Effector CD4-positive, alpha-beta T cell (primary cell): ENCODE data around the gene LAPTM4A.
"Not testable (repeated sequence)": the region's sequence is repeated elsewhere in the genome, so short reads cannot be mapped to it uniquely, and the experiment has no call there.

Source experiments
- DNase-seq: peaks from one replicate; pipeline ENCODE4 v3.0.0-alpha.2; 2020

LAPTM4A gene

GRCh38 chr2:20050104-20050645, 1.3 kb downstream of the LAPTM4A start:
- DNase-seq = peak; percentile 39

- DNase-seq = no peak
Observed at GRCh38 chr2:20049637-20050036, 1.8 kb downstream of the LAPTM4A start.

DNA sequence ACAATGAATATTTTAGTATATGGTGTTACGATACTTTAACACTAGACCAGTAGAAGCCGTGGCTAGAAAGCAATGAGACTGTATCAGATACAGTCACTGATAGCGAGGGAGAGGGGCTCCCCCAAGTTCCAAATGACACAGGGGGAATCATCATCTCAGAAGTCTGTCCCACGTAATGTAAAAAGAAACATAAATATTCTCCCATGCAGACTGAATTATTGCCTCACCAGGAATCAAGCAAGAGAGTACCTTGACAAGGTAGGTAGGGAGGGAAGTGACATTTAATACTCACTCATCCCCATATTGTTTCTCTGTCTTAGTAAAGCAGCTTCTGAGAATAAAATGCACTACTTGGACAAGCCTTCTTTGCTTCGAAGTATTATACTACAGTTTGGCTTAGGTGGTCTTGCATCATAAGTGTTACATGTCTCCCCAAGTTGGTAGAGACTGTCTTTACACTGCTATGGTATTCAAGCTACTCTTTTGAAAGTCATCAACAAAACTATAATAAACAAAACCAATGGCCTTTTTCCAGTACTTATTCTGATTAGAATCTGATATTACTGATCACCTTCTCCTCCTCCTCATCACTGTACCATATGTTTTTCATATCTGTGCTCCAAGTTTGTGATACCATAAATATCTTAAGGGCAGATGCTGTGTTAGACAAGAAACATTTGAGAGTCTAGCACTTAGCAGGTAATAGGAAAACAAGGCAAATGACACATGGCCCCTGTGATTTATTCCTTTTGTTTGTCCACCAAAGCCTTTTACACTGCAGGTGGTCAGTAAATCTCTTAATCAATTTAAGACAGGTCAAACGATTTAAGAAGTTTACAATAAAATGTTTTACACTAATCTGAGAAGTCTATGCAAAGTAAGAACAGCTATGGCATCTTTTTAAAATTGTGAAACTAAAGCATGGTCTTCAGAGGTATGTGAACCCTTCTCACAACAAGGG, 2.7 kb downstream of the LAPTM4A start:
- DNase-seq = no peak

DNA sequence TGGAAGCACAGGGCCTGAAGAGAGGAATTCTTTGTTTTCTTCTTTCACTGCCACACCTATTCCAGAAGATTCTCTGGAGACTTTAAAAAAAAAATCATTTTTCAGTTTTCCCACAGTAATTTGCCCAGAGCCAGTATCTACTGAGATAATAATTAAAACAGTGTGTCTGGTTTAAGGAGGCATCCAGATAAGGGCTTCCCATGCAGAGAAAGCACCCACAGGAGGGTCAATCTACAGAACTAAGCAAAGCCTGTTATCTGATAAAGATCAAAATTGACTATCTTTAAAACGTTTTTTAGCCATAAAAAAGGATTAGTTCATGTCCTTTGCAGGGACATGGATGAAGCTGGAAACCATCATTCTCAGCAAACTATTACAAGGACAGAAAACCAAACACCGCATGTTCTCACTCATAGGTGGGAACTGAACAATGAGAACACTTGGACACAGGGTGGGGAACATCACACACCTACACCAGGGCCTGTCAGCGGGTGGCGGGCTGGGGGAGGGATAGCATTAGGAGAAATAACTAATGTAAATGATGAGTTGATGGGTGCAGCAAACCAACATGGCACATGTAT, 5.6 kb downstream of the LAPTM4A start:
- DNase-seq = not testable (repeated sequence)

DNA sequence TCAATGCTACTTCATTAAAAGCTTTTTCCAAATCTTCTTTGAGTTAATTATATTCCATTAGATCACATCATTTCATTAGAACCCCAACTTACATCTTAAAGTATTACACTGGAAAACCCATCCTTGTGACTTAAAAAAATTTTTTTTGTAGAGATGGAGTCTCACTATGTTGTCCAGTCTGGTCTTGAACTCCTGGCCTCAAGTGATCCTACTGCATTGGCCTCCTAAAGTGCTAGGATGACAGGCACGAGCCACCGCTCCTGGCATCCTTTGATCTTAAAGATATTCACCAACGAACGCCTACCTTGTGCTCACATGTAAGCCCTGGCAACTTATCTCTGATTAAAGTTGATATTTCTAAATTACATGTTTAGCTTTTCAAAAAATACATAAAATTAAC, 6.7 kb downstream of the LAPTM4A start:
- DNase-seq = no peak

DNA sequence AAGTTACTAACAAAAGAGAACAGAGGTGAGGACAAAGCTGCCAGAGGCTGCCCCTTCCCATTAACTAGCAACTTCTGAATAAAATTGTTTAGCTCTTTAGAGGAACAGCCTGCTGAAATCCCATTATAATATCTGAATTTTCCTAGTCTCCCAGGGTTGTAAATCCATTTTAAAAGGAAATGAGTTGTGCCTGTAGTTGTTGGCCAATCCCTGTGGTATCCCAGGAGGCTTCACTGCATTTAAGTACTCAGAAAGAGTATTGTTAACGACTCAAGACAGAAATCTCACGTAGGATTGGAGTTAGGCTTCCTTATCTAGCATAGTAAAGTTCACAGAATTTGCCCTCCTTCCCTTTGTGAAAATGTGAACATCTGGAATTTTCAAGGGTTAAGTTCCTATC, 8.9 kb downstream of the LAPTM4A start:
- DNase-seq = no peak

DNA sequence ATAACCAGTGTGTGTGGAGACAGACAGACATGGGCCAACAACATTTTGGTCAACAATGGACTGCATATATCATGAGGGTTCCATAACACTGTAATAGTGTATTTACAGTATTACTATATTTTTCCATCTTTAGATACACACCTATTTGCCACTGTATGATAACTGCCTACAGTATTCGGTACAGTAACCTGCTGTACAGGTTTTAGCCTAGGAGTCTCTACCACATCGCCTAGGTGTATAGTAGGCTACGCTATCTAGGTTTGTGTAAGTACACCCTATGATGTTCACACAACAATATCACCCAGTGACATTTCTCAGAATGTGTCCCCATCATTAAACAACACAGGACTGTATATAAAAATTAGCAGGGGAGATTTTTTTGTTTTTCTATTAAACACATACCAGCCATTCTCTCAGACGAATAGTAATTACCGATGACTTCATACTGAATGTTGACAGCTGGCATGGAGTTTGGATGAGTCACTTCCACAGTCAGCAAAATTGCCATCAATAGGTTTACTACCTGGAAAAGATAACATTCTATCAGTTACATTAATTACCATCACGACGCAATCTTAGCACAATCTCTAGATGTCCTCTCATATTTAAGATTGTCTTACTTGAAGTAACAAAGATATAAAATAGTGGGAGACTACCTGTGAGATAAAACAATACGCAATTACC, 10.8 kb downstream of the LAPTM4A start:
- DNase-seq = no peak

DNA sequence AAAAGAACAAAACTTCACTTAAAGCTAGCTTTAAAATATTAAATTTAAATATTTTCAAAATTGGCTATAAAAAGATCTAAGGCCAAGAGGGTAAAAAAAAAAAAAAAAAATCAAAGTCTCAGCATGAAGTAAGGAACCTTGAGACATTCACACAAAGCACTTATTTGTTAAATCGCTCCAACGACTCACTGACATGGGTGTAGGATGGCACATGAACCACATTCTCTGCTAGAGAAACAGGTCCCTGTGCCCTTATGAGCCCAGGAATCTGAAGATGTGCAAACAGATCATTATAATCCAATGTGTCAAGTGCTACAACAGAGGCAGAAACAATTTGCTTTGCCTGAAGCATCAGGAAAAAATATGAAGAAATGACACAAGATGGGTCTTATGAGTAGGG, 13.8 kb downstream of the LAPTM4A start:
- no peak for DNase-seq

GRCh38 chr2:20035955-20036666, 15.3 kb downstream of the LAPTM4A start:
- DNase-seq = no peak

DNA sequence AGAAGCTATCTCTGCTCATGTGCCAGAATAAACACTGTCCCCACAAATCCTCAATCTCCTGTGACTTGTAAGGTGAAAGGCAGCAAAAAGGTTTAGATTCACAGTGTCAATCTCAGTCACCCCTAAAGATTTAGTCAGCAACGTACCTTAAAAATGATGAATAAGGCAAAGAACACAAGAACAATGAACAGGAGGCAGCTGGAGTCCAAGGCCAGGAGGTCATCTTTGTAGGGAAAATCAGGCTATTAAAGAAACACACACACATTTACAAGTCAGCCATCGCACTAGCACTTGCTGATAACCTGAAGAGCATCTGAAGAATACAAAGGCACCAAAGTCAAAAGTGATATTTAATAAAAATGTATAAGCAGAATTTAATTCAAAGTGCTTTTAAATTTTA, 16.6 kb downstream of the LAPTM4A start:
- DNase-seq = no peak

DNA sequence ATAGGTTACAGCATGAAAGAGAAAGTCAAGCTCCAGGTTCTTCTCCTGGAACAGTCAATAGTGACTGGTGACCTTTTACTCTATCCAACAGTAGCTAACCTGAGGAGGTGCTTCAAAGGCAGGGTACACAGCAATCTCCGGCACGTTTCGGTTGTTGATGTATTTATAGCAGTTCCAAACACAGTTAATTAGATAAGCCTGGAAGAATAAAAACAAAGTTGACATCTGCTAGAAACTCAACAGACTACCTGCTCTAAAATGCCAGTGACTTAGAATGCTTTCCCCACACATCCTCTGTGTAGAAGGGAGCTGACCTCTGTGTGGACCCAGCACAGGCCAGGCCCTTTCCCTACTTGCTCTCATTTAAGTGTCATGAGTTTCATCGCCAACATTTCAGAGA, 17.2 kb downstream of the LAPTM4A start:
- no peak for DNase-seq

- no peak for DNase-seq
Observed at GRCh38 chr2:20033322-20033721, 18.1 kb downstream of the LAPTM4A start.

DNA sequence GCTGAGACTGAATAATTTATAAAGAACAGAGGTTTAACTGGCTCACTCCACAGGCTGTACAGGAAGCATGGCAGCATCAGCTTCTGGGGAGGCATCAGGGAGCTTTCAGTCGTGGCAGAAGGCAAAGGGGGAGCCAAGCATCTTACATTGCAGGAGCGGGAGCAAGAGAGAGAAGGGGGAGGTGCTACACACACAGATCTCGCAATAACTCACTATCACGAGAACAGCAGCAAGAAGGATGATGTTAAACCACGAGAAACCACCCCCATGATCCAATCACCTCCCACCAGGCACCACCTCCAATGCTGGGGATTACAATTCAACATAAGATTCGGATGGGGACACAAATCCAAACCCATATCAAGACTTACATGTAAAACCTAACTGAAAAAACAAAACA, 21.2 kb downstream of the LAPTM4A start:
- DNase-seq = no peak

- no peak for DNase-seq
Observed at GRCh38 chr2:20027705-20028434, 23.6 kb downstream of the LAPTM4A start.

- DNase-seq = no peak
Observed at GRCh38 chr2:20027260-20027677, 24.2 kb downstream of the LAPTM4A start.

- no peak for DNase-seq
Observed at GRCh38 chr2:20025065-20025786, 26.2 kb downstream of the LAPTM4A start.

DNA sequence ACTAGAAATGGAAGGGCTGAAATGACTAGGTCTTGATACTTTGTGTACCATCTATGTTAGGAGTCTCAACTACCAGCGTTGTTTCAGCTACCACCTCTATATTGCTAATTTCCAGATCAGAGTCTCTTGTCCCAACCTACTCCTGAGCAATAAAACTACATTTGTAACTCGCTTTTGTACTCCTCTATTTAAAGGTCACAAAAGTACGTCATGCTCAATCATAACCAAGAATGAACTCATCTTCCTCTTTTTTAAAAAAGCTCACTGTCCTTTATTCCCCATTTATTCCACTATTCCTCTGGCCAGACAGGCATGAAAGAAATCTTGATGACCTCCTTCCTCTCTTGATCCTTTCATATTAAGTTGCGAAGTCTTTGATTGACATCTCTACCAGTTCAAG, 27.7 kb downstream of the LAPTM4A start:
- DNase-seq = no peak

GRCh38 chr2:20021405-20022009, 29.9 kb downstream of the LAPTM4A start:
- DNase-seq = no peak

DNA sequence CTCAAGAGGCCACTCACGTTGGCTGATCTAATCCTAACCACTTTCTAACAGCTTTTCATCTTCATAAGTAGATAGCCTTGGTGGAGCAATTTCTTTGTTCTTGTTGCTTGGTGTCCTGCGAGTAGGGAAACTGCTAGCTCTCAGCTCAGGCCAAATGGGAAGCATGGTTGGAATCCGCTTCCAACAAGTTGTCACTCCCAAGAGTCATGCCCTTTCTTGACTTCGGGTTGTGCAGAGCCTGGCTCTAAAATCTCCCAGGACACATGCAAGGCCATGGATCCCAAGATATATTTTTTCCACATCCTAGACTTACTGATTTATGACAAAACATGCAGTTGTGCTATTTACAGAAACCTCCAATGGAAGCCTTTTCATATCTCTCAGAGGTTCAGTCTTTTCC, 31.7 kb downstream of the LAPTM4A start:
- DNase-seq = no peak

DNA sequence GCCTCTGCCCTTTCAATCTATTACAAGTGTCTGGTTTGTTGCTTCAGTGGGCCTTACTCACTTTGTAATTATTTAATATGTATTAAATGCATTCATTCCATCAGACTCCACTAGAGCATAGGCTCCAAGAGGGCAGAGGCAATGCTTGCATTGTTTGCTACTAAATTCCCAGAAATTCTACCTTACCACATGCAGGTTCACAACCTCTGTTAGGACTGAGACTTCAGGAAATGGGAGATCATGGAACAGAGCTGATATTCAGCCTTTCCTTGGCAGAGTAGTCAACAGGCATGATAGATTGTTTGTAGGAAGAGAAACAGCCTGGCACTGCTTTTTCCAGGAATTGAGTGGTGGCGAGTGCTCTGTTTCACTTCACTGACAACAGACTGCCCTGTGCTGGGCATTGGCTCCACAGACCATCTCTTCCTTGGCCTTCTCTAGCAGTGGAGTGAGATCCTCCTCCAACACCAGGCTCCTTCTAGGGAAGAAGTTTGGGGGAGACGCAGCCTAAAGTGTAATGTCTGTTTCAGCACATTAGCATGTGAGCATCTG, 32.8 kb downstream of the LAPTM4A start:
- no peak for DNase-seq

GRCh38 chr2:20016346-20016745, 35.1 kb downstream of the LAPTM4A start:
- no peak for DNase-seq
